ENCODE results near the gene TBC1D1. TPM values are rescaled to one million over a fixed set of nuclear protein-coding genes. Genes with fewer than 3 reads are reported as not detected.
A peak's percentile ranks its signal among the peaks of the same experiment; 100 is the strongest.

The TBC1D1 gene
- total RNA-seq, 1 donor from 2014 or later, result 47.1 TPM

DNA sequence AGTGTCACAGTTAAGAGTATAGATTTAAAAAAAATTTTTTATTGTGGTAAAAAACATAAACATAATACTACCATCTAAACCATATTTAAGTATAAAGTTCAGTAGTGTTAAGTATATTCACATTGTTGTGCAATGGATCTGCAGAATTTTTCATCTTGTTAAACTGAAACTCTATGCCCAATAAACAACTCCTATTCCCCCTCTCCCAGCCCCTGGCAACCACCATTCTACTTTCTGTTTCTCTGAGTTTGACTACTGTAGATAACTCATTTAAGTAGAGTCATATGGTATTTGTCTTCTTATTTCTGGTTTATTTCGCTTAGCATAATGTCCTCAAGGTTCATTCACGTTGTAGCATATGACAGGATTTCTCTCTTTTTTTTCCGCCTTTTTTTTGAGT lies 181.7 kb downstream of the TBC1D1 start:
- FAIRE-seq, result no peak
- H3K36me3 ChIP-seq (ENCODE audit: control insufficient read depth, insufficient read depth, low read length), result no peaks in the 10 kb centered on the region
- H3K4me3 ChIP-seq (ENCODE audit: low read depth, low read length), result no peak overlapping the region
- no peak for DNase-seq (ENCODE audit: low read depth)
- TF ChIP-seq, protein P1, sequence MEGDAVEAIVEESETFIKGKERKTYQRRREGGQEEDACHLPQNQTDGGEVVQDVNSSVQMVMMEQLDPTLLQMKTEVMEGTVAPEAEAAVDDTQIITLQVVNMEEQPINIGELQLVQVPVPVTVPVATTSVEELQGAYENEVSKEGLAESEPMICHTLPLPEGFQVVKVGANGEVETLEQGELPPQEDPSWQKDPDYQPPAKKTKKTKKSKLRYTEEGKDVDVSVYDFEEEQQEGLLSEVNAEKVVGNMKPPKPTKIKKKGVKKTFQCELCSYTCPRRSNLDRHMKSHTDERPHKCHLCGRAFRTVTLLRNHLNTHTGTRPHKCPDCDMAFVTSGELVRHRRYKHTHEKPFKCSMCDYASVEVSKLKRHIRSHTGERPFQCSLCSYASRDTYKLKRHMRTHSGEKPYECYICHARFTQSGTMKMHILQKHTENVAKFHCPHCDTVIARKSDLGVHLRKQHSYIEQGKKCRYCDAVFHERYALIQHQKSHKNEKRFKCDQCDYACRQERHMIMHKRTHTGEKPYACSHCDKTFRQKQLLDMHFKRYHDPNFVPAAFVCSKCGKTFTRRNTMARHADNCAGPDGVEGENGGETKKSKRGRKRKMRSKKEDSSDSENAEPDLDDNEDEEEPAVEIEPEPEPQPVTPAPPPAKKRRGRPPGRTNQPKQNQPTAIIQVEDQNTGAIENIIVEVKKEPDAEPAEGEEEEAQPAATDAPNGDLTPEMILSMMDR (IDR thresholded peaks at IDR 0.05; ENCODE audit: insufficient read depth, low read length, severe bottlenecking), result no peak
- H3K27me3 ChIP-seq (ENCODE audit: control insufficient read depth, insufficient read depth, low read length), result no peaks in the 10 kb centered on the region

DNA sequence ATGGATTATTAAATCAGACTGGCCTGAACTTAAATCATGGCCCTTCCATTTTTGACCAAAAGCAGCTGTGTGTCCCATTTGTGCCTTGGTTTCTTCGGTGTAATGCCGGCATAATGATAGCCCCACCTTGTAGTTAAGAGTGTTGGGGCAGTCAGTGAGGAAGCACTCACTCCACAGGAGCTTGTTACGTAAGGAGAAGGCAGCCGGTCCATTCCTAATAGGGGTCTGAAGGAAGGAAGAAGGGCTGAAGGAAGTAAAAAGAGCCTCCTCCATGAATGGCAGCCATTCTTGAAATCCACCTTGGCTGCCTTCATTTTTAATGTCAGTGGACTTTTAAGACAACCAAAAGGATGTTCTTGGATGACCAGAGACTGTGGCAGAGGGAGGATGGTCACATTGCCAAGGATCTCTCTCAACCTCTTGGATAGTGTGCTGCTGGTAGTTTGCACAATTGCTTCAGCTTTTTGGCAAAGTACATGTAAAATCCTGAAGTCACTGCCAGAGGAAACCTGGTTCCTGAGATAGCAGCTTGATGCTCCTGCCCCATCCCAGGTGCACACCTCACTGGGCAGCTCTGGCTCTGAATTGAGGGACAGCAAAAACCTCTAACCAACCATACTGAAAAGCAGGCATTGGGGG lies 182.8 kb downstream of the TBC1D1 start:
- no peaks in the 10 kb centered on the region for H3K27me3 ChIP-seq (ENCODE audit: control insufficient read depth, insufficient read depth, low read length)
- H3K4me3 ChIP-seq (ENCODE audit: low read depth, low read length), result no peak overlapping the region
- TF ChIP-seq, protein P1 (IDR thresholded peaks at IDR 0.05; ENCODE audit: insufficient read depth, low read length, severe bottlenecking), result no peak
- no peaks in the 10 kb centered on the region for H3K36me3 ChIP-seq (ENCODE audit: control insufficient read depth, insufficient read depth, low read length)
- DNase-seq (ENCODE audit: low read depth) (no peak), FAIRE-seq (no peak)

DNA sequence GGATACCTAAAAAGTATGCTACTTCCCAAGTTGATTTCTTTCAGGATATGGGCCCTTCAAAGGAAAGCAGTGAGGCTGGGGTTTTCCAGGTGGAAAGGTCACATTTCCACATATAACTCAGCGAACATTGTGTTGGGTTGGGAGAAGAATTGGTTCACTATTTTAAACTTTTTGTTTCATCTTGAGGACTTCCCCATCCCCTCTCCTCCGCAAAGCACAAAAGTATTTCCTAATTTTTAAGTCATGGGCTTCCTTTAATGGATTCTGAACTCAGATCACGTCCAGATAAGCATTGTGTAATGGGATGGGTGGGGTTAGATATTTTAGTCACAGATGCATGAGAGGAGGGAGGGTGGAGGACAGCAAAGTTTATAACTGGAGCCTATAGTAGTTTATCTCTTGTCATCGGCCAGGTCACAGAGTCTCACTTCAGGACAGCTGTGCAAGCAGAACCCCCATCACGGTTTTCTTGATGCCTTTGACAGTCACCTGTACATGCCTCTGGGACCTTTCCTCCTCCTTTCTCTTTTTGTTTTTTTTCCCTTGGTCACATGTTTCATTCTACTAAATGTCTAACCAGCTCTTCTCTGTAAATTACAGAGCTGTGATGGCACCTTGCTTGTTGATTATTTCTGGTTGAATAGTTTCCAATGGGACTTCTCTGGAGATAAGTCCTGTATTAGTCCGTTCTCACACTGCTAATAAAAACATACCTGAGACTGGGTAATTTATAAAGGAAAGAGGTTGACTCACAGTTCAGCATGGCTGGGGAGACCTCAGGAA lies 184.7 kb downstream of the TBC1D1 start:
- FAIRE-seq, result no peak

DNA sequence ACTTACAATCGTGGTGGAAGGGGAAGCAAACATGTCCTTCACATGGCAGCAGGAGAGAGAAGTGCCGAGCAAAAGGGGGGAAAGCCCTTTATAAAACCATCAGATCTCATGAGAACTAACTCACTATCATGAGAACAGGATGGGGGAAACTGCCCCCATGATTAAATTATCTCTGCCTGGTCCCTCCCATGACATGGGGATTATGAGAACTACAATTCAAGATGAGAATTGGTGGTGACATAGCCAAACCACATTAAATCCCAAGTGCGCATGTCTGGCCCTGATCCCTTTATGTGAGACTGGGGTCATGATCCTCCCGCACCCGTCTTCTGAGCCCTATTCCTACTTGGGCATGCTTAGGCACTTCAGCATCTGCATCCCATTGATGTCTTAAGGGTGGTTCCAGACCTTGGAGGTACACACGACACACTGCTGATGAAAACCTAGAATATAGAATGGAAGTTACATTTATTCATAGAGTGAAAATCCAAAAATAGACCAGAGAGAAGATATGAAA lies 185.3 kb downstream of the TBC1D1 start:
- TF ChIP-seq, protein P1 (IDR thresholded peaks at IDR 0.05; ENCODE audit: insufficient read depth, low read length, severe bottlenecking), result no peak
- FAIRE-seq (no peak), DNase-seq (ENCODE audit: low read depth) (no peak)
- Histone ChIP-seq H3K27me3 (ENCODE audit: control insufficient read depth, insufficient read depth, low read length) (no peaks in the 10 kb centered on the region), H3K4me3 (ENCODE audit: low read depth, low read length) (no peak overlapping the region), H3K36me3 (ENCODE audit: control insufficient read depth, insufficient read depth, low read length) (no peaks in the 10 kb centered on the region)

More for the DNA sequence above, 184.7 kb downstream of the TBC1D1 start:
- H3K4me3 ChIP-seq (ENCODE audit: low read depth, low read length), result no peak overlapping the region
- H3K27me3 ChIP-seq (ENCODE audit: control insufficient read depth, insufficient read depth, low read length), result no peaks in the 10 kb centered on the region
- no peaks in the 10 kb centered on the region for H3K36me3 ChIP-seq (ENCODE audit: control insufficient read depth, insufficient read depth, low read length)
- TF ChIP-seq, protein P1 (IDR thresholded peaks at IDR 0.05; ENCODE audit: insufficient read depth, low read length, severe bottlenecking), result no peak
- DNase-seq (ENCODE audit: low read depth), result peak; percentile 67

DNA sequence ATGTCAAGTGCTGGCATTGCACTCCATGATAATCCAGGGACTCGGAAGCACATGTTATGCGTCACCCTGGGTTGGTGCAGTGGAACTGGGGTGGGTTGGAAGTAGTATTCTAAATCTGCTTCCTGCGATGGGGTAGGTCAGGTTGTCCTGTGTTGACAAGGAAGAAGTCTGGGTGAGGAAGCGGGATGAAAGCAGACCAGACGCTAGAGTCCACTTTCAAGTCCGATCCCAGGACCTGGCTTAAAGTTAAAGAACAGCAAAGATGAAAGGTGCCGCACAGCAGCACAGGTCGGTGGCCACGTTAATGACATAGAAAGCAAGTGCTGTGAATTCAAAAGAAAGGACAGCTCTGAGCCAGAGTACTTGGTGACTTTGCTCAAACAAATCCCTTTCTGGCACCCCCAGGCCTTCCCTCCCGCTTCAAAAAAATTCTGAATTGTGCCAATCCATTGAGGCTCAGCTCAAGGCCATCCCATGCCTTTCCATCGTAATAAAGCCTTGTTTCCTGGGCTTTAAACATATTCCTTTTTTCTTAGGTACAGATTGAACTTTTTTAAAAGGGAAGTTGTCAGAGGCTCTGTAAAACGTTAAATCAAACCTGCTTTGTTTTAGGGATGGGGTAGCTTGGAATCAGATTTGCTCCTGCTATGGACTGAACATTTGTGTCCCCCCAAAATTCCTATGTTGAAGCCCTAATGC lies 187.1 kb downstream of the TBC1D1 start:
- Histone ChIP-seq H3K27me3 (ENCODE audit: control insufficient read depth, insufficient read depth, low read length) (no peaks in the 10 kb centered on the region), H3K36me3 (ENCODE audit: control insufficient read depth, insufficient read depth, low read length) (no peaks in the 10 kb centered on the region), H3K4me3 (ENCODE audit: low read depth, low read length) (no peak overlapping the region)
- DNase-seq (ENCODE audit: low read depth) (no peak), FAIRE-seq (no peak)
- TF ChIP-seq, protein P1 (IDR thresholded peaks at IDR 0.05; ENCODE audit: insufficient read depth, low read length, severe bottlenecking), result no peak
